CD8-positive, alpha-beta memory T cell (primary cell): ENCODE data around the gene MYCBP2. TPM values are rescaled to one million over a fixed set of nuclear protein-coding genes. Genes with fewer than 3 reads are reported as not detected.
"Not testable (repeated sequence)": the region's sequence is repeated elsewhere in the genome, so short reads cannot be mapped to it uniquely, and the experiment has no call there.

ENCODE experiments used
- CTCF ChIA-PET: fragments of 350-600 bp; sonication (Branson Sonifier 250); formaldehyde crosslinking; loops from one replicate; lab custom pipeline; 2021; ENCODE audit warnings: antibody characterized with exemption; lab: Charles Lee
- POLR2A ChIA-PET: fragments of 350-600 bp; sonication (Branson Sonifier 250); formaldehyde crosslinking; loops from one replicate; lab custom pipeline; 2021; ENCODE audit warnings: antibody characterized with exemption; lab: Charles Lee
- DNase-seq, 5 donors: peaks; one replicate each; pipeline versions ENCODE4 v3.0.0 to v3.0.0-alpha.2; 2020 to 2022; ENCODE audit warnings: mixed read lengths in 1 of 5
- H3K27ac ChIP-seq: one replicate; pipeline ENCODE4 v1.7.0; 2013; ENCODE audit warnings: low read depth, mild to moderate bottlenecking, low read length, moderate library complexity
- H3K27me3 ChIP-seq: 2 replicates; pipeline ENCODE4 v1.7.0; 2013; ENCODE audit warnings: low read length, mild to moderate bottlenecking; ENCODE audit not compliant: insufficient read depth, poor library complexity, severe bottlenecking
- H3K36me3 ChIP-seq: 2 replicates; pipeline ENCODE4 v1.7.0; 2013; ENCODE audit warnings: mild to moderate bottlenecking, low read length, moderate library complexity; ENCODE audit not compliant: insufficient read depth
- H3K4me1 ChIP-seq: 2 replicates; pipeline ENCODE4 v1.7.0; 2013; ENCODE audit warnings: mild to moderate bottlenecking, low read length, moderate library complexity; ENCODE audit not compliant: insufficient read depth
- H3K4me3 ChIP-seq: 2 replicates; pipeline ENCODE4 v1.7.0; 2013; ENCODE audit warnings: mild to moderate bottlenecking, low read length
- H3K9me3 ChIP-seq: 2 replicates; pipeline ENCODE4 v1.7.0; 2013; ENCODE audit warnings: mild to moderate bottlenecking, low read length
- H3K27ac Mint-ChIP-seq, 8 donors: one replicate each; pipeline ENCODE4 v1.8.0; 2020 to 2021; ENCODE audit warnings: mixed read lengths in 8 of 8, mild to moderate bottlenecking in 6 of 8, inconsistent platforms in 3 of 8, moderate library complexity in 3 of 8
- H3K27me3 Mint-ChIP-seq, 2 donors: one replicate each; pipeline ENCODE4 v1.8.0; 2020 to 2021; ENCODE audit warnings: mixed read lengths in 2 of 2, mild to moderate bottlenecking in 1 of 2, moderate library complexity in 1 of 2
- H3K36me3 Mint-ChIP-seq, 3 donors: one replicate each; pipeline ENCODE4 v1.8.0; 2020 to 2021; ENCODE audit warnings: mixed read lengths in 3 of 3, inconsistent platforms in 1 of 3, mild to moderate bottlenecking in 1 of 3
- H3K4me1 Mint-ChIP-seq, 3 donors: one replicate each; pipeline ENCODE4 v1.8.0; 2020 to 2021; ENCODE audit warnings: mixed read lengths in 3 of 3, inconsistent platforms in 1 of 3, mild to moderate bottlenecking in 1 of 3
- H3K4me3 Mint-ChIP-seq, 7 donors: one replicate each; pipeline ENCODE4 v1.8.0; 2020 to 2021; ENCODE audit warnings: mixed read lengths in 7 of 7, mild to moderate bottlenecking in 6 of 7, moderate library complexity in 4 of 7, inconsistent platforms in 2 of 7
- H3K9me3 Mint-ChIP-seq, 5 donors: one replicate each; pipeline ENCODE4 v1.8.0; 2020 to 2022; ENCODE audit warnings: mixed read lengths in 5 of 5, mild to moderate bottlenecking in 3 of 5, moderate library complexity in 2 of 5, inconsistent platforms in 1 of 5
- polyA plus RNA-seq: library from polyadenylated mRNA; unstranded; fragments of 300-500 nt; fragmentation: Illumina TruSeq; gene quantifications from one replicate; pipeline ENCODE4 v1.2.3, GENCODE V29; 2021
- total RNA-seq, 2 experiments: library from RNA; stranded (reverse); gene quantifications; one replicate each; pipeline ENCODE4 v1.2.3, GENCODE V29; 2021

The MYCBP2 gene
- total and polyA plus RNA-seq, 3 experiments from 2014 or later: 44.6 to 111 (median 110) TPM

- Mint-ChIP-seq H3K27ac (peak overlapping the region in 5 of 8 donors; percentile 2 to 74 (median 32)), H3K36me3 (peaks cover 0 to 8% (median 0%) of the 10 kb centered on the region in 3 donors), H3K9me3 (no peaks in the 10 kb centered on the region), H3K4me3 (peak overlapping the region in 3 of 7 donors; percentile 0 to 22 (median 3)), H3K27me3 (no peaks in the 10 kb centered on the region), H3K4me1 (peaks cover 90 to 98% (median 95%) of the 10 kb centered on the region in 3 donors)
- POLR2A ChIA-PET: interaction anchor here (1.4 kb wide), 1 partner anchor 11 kb away, joined by 3 read pairs; no protein-coding TSS in a partner anchor
- Histone ChIP-seq H3K27me3 (no peaks in the 10 kb centered on the region), H3K27ac (no peak overlapping the region), H3K4me1 (peaks cover 80% of the 10 kb centered on the region), H3K9me3 (no peaks in the 10 kb centered on the region), H3K4me3 (no peak overlapping the region), H3K36me3 (no peaks in the 10 kb centered on the region)
- DNase-seq: no peak
- CTCF ChIA-PET: interaction anchor here (0.6 kb wide), 1 partner anchor 173 kb away, joined by 3 read pairs; no protein-coding TSS in a partner anchor
Observed at GRCh38 chr13:77319536-77319935, 7.4 kb downstream of the MYCBP2 start.

GRCh38 chr13:77318741-77319140 lies 8.2 kb downstream of the MYCBP2 start:
- no peaks in the 10 kb centered on the region for H3K27me3 ChIP-seq
- ChIA-PET POLR2A (interaction anchor here (0.6 kb wide), 1 partner anchor 11 kb away, joined by 3 read pairs; no protein-coding TSS in a partner anchor), CTCF (no interaction called here)
- Mint-ChIP-seq H3K4me3 (peak overlapping the region in 3 of 7 donors; percentile 10 to 14 (median 12)), H3K27ac (peak overlapping the region in 7 of 8 donors; percentile 5 to 92 (median 30)), H3K36me3 (peaks cover 0 to 8% (median 0%) of the 10 kb centered on the region in 3 donors), H3K9me3 (no peaks in the 10 kb centered on the region), H3K27me3 (no peaks in the 10 kb centered on the region), H3K4me1 (peaks cover 90 to 98% (median 95%) of the 10 kb centered on the region in 3 donors)
- no peaks in the 10 kb centered on the region for H3K36me3 ChIP-seq
- no peak overlapping the region for H3K27ac ChIP-seq
- no peak for DNase-seq
- H3K9me3 ChIP-seq: no peaks in the 10 kb centered on the region
- H3K4me1 ChIP-seq: peaks cover 80% of the 10 kb centered on the region
- no peak overlapping the region for H3K4me3 ChIP-seq

GRCh38 chr13:77316430-77316829 lies 10.5 kb downstream of the MYCBP2 start:
- POLR2A ChIA-PET: no interaction called here
- peak overlapping the region in 5 of 8 donors; percentile 0 to 73 (median 55) for H3K27ac Mint-ChIP-seq

GRCh38 chr13:77315509-77315908 lies 11.4 kb downstream of the MYCBP2 start:
- H3K9me3 ChIP-seq, POLR2A ChIA-PET, H3K4me3 ChIP-seq, H3K27ac ChIP-seq, H3K36me3 Mint-ChIP-seq, DNase-seq, H3K27me3 ChIP-seq, H3K36me3 ChIP-seq, H3K27me3 Mint-ChIP-seq, H3K9me3 Mint-ChIP-seq: not testable (repeated sequence)
- peaks cover 68% of the 10 kb centered on the region for H3K4me1 ChIP-seq
- Mint-ChIP-seq H3K27ac (peak overlapping the region in 2 of 8 donors; percentile 38 to 61), H3K4me1 (peaks cover 87 to 98% (median 95%) of the 10 kb centered on the region in 3 donors), H3K4me3 (peak overlapping the region in 1 of 7 donors; percentile 18)
- CTCF ChIA-PET: interaction anchor here (0.7 kb wide), 1 partner anchor 10 kb away, joined by 3 read pairs; no protein-coding TSS in a partner anchor

More at GRCh38 chr13:77316430-77316829, 10.5 kb downstream of the MYCBP2 start:
- DNase-seq: no peak
- Histone ChIP-seq H3K27ac (no peak overlapping the region), H3K4me3 (no peak overlapping the region), H3K4me1 (peaks cover 69% of the 10 kb centered on the region), H3K36me3 (no peaks in the 10 kb centered on the region), H3K9me3 (no peaks in the 10 kb centered on the region), H3K27me3 (no peaks in the 10 kb centered on the region)
- Mint-ChIP-seq H3K9me3 (no peaks in the 10 kb centered on the region), H3K4me1 (peaks cover 85 to 98% (median 95%) of the 10 kb centered on the region in 3 donors), H3K4me3 (peak overlapping the region in 6 of 7 donors; percentile 1 to 59 (median 41)), H3K36me3 (peaks cover 0 to 8% (median 0%) of the 10 kb centered on the region in 3 donors), H3K27me3 (no peaks in the 10 kb centered on the region)
- CTCF ChIA-PET: interaction anchor here (0.8 to 1.5 kb wide), 4 partner anchors 9 to 37 kb away, joined by 3 to 7 read pairs (median 3); partner anchors contain the start of gene MYCBP2

- peaks cover 68% of the 10 kb centered on the region for H3K4me1 ChIP-seq
- peak overlapping the region in 4 of 7 donors; percentile 0 to 24 (median 8) for H3K4me3 Mint-ChIP-seq
- no peaks in the 10 kb centered on the region for H3K9me3 ChIP-seq
- peak overlapping the region in 4 of 8 donors; percentile 2 to 62 (median 37) for H3K27ac Mint-ChIP-seq
- H3K27ac ChIP-seq: no peak overlapping the region
- POLR2A ChIA-PET: interaction anchor here (1.4 kb wide), 1 partner anchor 11 kb away, joined by 4 read pairs; no protein-coding TSS in a partner anchor
- no peak for DNase-seq
- H3K9me3 Mint-ChIP-seq: no peaks in the 10 kb centered on the region
- CTCF ChIA-PET: interaction anchor here (1.0 kb wide), 1 partner anchor 13 kb away, joined by 3 read pairs; the partner anchor contains the start of gene MYCBP2
- peaks cover 87 to 98% (median 95%) of the 10 kb centered on the region in 3 donors for H3K4me1 Mint-ChIP-seq
- H3K27me3 ChIP-seq: no peaks in the 10 kb centered on the region
- H3K36me3 Mint-ChIP-seq: peaks cover 0 to 8% (median 0%) of the 10 kb centered on the region in 3 donors
- H3K27me3 Mint-ChIP-seq: no peaks in the 10 kb centered on the region
- H3K36me3 ChIP-seq: no peaks in the 10 kb centered on the region
- no peak overlapping the region for H3K4me3 ChIP-seq
Observed at GRCh38 chr13:77313923-77314322, 13.0 kb downstream of the MYCBP2 start.

GRCh38 chr13:77312311-77312710 lies 14.6 kb downstream of the MYCBP2 start:
- H3K27me3 ChIP-seq: no peaks in the 10 kb centered on the region
- no peak overlapping the region for H3K27ac ChIP-seq
- Mint-ChIP-seq H3K4me3 (peak overlapping the region in 1 of 7 donors; percentile 7), H3K27ac (peak overlapping the region in 4 of 8 donors; percentile 1 to 73 (median 32)), H3K4me1 (peaks cover 90 to 98% (median 98%) of the 10 kb centered on the region in 3 donors), H3K27me3 (no peaks in the 10 kb centered on the region), H3K36me3 (peaks cover 0 to 4% (median 0%) of the 10 kb centered on the region in 3 donors), H3K9me3 (no peaks in the 10 kb centered on the region)
- peaks cover 81% of the 10 kb centered on the region for H3K4me1 ChIP-seq
- DNase-seq: no peak
- ChIA-PET POLR2A (no interaction called here), CTCF (no interaction called here)
- H3K9me3 ChIP-seq: no peaks in the 10 kb centered on the region
- H3K4me3 ChIP-seq: no peak overlapping the region
- H3K36me3 ChIP-seq: no peaks in the 10 kb centered on the region

GRCh38 chr13:77310579-77311279 lies 16.2 kb downstream of the MYCBP2 start:
- Mint-ChIP-seq H3K4me1 (peaks cover 88 to 96% (median 96%) of the 10 kb centered on the region in 3 donors), H3K9me3 (no peaks in the 10 kb centered on the region), H3K36me3 (no peaks in the 10 kb centered on the region), H3K27me3 (no peaks in the 10 kb centered on the region), H3K27ac (peak overlapping the region in 6 of 8 donors; percentile 2 to 74 (median 55)), H3K4me3 (peak overlapping the region in 5 of 7 donors; percentile 3 to 51 (median 45))
- Histone ChIP-seq H3K27me3 (no peaks in the 10 kb centered on the region), H3K9me3 (no peaks in the 10 kb centered on the region), H3K27ac (no peak overlapping the region), H3K4me3 (no peak overlapping the region), H3K36me3 (no peaks in the 10 kb centered on the region), H3K4me1 (peaks cover 81% of the 10 kb centered on the region)
- ChIA-PET CTCF (no interaction called here), POLR2A (no interaction called here)
- DNase-seq: no peak
